ENCODE measurements around the gene TNFAIP1.

DNA sequence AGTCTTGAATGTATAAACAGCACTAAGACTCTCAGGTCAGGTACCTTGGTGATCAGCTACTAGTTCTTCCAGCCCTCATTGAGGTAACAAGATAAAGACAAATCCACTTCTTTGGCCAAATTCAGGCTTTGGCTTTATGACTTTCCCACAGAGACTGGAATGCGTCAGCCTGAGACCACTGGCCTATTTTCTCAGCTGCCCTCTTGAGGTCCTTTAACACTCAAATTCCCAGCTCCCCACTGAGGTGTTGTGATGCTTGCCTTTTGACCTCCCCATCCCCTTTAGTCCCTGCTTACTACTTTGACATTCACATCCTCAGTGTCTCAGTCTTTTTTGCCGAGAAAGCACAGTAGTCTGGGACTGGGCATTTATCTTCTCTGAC is 10.6 kb downstream of the TNFAIP1 start:
- TF ChIP-seq POLR2A (IDR thresholded peaks at IDR 0.05), result no peak
- TF ChIP-seq, protein P1, sequence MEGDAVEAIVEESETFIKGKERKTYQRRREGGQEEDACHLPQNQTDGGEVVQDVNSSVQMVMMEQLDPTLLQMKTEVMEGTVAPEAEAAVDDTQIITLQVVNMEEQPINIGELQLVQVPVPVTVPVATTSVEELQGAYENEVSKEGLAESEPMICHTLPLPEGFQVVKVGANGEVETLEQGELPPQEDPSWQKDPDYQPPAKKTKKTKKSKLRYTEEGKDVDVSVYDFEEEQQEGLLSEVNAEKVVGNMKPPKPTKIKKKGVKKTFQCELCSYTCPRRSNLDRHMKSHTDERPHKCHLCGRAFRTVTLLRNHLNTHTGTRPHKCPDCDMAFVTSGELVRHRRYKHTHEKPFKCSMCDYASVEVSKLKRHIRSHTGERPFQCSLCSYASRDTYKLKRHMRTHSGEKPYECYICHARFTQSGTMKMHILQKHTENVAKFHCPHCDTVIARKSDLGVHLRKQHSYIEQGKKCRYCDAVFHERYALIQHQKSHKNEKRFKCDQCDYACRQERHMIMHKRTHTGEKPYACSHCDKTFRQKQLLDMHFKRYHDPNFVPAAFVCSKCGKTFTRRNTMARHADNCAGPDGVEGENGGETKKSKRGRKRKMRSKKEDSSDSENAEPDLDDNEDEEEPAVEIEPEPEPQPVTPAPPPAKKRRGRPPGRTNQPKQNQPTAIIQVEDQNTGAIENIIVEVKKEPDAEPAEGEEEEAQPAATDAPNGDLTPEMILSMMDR (IDR thresholded peaks at IDR 0.05), result no peak
